Activated CD8-positive, alpha-beta memory T cell treated with anti-CD3 and anti-CD28 coated beads, Interleukin-2, amount 50 U/mL, for 48 hours (primary cell): ENCODE results near the gene FOXP1.
"Not testable (repeated sequence)": the region's sequence is repeated elsewhere in the genome, so short reads cannot be mapped to it uniquely, and the experiment has no call there.

Source experiments
- DNase-seq: peaks from one replicate; pipeline ENCODE4 v3.0.0-alpha.2; 2020

FOXP1 gene

DNA sequence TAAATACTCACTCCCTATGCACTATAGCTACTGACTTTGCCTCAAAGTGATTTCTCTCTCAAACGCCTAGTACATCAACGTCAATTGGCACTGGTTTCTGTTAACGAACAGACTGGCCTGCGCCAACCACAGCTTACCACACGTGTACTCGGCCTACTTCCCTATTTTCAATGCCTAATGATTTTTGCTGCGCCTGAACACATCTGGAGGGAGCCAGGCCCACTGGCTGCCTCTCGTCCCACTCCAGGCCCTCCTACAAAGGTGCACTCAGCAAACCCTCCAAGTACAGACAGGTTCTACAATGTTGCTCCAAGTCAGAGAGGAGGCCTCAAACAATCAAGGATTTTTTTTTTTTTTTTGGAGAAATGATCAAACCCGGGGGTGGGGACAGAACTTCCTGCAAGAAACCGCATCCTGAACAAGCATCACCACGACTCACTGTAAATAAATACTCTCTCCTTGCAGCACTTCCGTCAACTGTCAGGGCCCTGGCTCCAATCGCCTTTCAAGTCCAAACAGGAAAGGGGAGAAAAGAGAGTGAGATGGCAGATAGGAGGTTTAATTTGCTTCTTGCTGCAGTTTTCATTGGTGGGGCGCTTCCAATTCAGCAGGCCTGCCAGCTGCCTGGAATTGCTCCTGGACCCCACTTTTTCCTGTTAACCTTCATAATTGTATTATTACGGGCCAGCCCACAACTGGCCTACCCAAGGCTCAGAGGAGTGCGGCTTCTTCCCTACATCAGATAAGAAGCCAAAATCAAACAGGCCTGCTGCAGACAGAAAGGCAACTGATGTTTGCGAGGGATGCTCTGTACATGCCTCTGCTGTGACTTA lies 139.3 kb downstream of the FOXP1 start:
- peak; percentile 69 for DNase-seq

DNA sequence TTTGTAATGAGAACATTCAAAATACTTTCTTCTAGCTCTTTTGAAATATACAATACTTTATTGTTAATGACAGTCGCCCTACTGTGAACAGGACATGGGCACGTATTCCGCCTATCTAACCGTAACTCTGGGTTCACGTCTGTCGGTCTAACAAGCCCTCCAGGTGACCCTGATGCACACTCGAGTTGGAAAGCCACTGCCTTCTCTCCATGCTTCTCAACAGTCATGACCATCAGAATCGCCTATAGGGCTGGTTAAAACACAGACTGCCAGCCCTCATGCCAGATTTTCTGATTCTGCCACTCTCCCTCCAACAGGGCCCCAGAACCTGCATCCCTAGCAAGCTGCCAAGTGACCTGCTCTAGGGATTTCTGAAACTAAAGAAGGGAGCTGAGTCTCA lies 140.2 kb downstream of the FOXP1 start:
- no peak for DNase-seq

DNA sequence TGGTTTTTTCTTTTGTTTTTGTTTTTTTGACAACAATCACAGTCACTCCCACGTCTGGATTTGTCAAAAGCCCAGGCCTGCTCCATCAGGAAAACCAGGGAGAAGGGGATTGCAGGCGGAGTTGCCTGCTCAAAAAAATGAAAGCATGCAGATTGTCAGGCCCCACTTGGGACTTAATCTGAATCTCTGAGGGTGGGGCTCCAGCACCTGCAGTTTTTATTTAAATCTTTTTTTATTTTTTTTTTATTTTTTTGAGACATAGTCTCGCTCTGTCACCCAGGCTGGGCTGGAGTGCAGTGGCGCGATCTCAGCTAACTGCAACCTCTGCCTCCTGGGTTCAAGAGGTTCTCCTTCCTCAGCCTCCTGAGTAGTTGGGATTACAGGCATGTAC lies 140.9 kb downstream of the FOXP1 start:
- no peak for DNase-seq

DNA sequence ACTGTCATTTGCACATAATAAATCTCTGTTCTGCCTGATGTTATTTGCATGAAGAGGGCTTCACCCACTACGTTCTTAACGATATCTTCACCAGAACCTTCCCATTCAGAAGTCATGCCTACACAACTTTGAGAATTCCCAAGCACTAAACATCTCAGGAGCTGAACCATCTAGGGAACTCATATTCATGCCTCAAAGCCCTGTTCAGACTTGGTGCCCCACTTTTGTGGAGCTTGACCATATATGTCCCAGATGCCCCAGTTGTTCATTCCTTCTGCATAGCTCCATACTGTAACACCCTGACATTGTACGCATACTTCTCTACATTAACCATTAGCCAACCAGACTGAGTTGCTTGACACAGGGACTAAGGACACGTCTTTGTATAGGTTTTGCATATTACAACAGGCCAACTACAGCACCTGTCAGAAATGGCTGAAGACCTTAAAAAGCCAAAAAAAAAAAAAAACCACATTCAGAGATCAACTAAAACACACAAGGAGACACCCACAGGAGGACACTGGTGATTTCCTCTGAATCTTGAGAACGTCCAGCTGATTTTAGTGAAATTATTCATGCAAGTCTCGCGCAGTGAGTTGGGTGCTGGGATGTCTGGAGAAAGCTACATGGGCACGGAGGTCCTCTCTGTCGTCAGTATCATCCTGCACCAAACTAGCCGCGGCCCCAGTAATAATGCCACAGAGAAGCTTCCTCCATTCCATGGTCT lies 141.4 kb downstream of the FOXP1 start:
- no peak for DNase-seq

DNA sequence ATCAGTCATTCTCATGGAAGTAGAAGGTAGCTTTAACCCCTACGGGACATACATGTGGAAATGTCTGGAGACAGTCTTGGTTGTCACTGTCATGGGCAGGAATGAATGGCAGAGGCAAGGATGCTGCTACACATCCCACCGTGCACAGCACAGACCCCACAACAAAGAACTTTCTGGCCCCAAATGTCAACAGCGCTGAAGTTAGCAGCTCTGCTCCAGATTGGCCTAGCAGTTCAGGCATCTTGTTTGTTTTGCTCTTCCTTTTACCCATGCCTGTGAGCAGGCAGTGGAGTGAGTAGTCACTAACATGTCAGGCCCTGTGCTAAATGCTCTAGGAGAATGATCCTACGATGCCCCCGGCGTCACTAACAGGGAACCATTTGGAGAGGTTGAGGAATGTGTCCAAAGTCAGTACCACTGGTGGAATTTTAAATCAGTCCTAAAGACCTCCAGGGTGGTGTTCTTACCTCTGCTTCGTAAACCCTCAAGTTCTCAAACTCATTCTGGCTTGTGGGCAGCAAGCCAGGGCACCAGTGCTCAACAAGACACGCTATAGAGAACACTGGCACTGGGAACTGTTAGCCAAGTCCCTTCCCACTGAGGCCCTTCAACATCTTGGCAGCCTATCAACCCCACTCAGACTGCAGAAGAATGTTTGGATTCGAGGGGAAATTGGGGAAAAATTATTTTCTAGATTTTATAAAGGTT lies 142.2 kb downstream of the FOXP1 start:
- DNase-seq = no peak

GRCh38 chr3:71438904-71439303 lies 144.6 kb downstream of the FOXP1 start:
- no peak for DNase-seq

GRCh38 chr3:71438071-71438685 lies 145.3 kb downstream of the FOXP1 start:
- DNase-seq = no peak

- no peak for DNase-seq
Observed at GRCh38 chr3:71436337-71436736, 147.2 kb downstream of the FOXP1 start.

GRCh38 chr3:71435836-71436235 lies 147.7 kb downstream of the FOXP1 start:
- not testable (repeated sequence) for DNase-seq

DNA sequence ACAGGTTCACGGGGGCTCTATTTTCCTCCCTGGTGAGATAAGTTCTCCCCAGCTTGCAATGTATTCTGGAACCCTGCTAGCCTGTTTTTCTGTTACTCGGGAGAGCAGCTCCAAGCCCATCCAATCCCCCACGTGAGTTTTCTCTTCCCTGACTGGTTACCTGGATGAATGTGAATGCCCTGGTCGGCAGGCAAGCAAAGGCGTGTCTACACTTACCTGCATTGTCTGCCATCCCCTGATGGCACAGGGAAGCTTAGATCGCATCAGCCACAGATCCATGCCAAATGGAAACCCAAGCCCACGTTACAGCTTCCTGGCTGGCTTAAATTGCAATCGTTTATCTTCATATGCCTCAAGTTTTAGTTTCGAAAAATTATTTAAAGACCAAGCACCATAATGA lies 149.9 kb downstream of the FOXP1 start:
- DNase-seq = no peak

- DNase-seq = no peak
Observed at GRCh38 chr3:71432044-71432975, 151.2 kb downstream of the FOXP1 start.

DNA sequence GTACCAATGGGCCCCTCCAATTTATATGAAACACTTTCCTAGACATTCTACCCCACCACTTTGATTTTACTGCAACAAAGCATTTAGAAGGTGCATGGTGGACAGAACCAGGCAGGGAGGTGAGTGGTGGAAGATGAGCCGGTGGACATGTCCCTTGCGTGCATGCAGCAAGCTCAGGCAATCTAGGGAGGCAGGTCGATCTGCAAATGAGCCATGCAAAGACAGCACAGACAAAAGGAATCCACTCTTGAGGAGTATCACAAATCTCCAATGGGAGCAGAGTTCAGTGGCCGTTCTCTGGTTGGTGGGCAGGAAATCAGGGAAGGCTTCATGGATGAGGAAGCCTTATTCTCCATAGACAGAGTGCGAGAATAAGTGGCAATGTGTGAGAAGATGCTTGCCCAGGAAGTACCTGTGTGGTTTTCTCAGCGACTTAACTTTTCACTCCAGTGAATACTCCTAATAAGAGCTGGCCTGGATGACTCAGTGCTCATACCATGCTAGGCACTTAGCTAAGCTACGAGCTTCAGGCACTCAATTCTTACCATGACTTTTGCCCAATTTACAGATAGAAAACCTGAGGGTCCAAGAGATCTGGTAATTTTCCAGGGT lies 152.5 kb downstream of the FOXP1 start:
- DNase-seq = no peak

- DNase-seq = no peak
Observed at GRCh38 chr3:71429597-71429988, 153.9 kb downstream of the FOXP1 start.

DNA sequence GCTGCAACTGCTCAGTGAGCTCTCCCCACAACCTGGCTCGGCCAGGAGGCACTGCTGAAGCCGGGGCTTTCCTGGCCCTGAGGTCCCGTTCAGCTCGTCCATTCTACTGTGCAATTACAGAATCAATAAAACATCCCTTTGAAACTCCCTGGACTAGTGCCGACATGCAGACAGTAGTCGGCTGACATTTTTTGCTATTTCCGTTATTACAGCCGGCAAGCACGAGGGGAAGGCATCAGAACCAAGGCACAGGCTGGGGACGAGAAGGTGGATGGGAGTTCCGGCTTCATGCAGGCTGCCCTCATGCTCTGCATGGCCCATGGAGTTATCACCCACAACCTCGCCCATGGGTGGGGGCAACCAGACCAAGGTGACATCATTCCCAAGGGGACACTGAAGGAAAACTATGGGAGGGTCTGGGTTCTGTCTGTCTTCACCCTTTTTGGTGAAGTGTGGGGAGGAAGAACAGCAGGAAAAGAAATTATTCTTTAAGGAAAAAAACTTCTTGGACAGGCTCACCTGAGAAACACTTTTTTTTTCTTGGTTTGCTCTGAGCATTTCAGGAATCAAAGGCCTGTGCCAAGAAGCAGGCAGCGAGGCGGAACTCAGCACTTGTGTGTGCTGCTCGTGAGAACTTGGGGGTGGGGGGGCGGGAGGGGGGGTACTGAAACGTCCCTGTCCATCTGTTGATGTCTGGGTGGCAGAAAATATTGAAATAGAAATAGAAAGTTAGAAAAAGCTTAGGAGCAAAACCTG lies 154.5 kb downstream of the FOXP1 start:
- DNase-seq = no peak

DNA sequence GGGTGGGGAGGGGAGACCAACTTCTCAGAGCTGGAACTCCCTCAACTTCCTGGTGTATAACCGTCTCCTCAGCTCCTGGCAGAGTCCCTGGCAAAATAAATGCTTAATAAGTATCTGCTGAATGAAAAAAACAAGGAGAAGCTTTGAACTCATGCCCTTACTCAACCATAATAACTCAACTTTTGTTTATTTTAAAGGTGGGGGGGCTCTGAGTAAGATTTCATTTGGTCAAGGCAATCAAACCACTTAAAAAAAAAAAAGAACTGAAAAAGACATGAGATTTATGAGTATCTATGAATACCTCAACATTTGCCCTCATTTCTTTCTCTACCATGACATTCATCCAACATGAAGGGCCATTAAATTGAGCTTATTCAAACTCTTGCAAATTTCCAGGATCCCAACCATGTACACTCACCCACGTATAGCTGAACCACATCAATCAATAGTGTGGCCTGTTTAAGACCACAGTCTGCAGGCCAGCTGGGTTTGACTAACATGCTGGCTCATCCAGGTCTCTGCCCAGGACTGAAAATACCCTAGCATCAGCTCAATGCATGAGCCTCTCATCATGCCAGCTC lies 157.9 kb downstream of the FOXP1 start:
- no peak for DNase-seq

GRCh38 chr3:71423151-71423906 lies 160.2 kb downstream of the FOXP1 start:
- no peak for DNase-seq

DNA sequence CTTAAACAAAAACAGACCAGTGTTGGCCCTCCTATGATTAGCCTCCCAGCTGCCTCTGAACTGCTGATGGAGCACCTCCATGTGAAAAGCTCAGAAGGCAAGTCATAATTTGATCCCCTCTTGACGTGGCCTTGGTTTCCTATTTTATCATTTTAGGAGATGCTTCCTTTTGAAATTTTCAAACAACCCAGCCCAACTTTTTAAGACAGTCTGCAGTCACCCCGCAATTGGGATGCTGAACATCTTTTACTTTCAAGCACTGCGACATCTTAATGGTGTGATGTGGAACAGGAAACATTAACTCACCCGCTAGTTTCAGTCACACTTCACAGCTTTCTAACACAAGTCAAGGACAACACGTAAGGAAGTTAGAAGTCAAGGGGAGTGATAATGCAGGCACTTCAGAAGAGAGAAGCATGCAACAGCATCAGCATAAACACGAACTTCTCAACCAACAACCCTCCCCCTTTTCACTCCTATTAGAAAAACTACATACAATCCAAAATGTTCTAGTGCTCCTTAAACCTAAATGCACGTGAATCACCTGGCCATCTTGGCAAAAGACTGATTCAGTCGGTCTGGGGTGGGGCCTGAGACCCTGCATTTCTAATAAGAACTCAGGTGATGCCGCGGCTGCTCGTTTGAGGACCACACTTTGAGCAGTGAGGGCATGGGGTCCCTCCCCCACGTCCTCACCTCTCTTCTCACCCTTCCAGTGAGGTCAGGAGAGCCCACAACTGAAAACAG lies 161.5 kb downstream of the FOXP1 start:
- no peak for DNase-seq

DNA sequence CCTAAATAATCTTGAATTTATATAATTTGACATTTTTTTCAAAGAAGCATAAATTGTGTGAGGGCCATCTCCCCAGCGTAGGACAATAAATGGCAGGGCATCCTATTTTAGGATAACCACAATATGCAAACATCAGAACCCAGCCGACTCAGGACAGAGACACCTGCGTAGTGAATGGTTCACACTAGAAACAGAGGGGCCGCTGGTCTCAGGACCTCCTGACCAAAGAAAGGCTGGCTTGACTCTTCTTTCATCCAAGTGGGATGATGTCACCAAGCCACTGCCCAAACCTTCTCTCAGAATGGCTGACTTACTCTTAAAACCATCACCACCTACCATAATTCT lies 162.1 kb downstream of the FOXP1 start:
- no peak for DNase-seq

DNA sequence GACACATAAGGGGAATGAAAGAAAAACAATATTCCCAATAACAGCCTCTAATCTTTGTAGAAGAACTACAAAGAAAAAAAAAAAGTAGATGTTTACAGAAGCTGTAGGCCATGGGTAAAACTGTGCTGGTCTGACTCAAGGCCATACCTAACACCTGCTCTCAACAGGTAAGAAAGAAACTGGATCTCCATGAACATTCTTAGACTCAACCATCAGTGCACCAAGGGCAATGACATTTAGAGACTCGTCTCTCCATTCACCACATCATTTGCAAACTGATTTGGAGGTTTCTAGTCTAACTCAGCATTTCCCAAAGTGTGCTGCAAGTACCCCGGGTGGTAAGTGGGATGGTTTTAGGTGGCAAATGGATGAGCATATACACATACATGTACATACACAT lies 164.2 kb downstream of the FOXP1 start:
- DNase-seq = no peak
